Uterus (tissue), 2 donors: ENCODE measurements around the gene IL32.

ENCODE experiments used
- POLR2A ChIP-seq, 2 donors: fragments of 450-650 bp; IDR thresholded peaks; one replicate each; pipeline ENCODE4 v1.6.1; 2016; ENCODE audit warnings: antibody characterized with exemption in 2 of 2, mild to moderate bottlenecking in 1 of 2, moderate library complexity in 1 of 2
- TF ChIP-seq, protein P1 (sequence below), 4 experiments: fragments of 200-600 bp in 2 of 4; fragments of 450-650 bp in 2 of 4; sonication (generic) in 2 of 4; IDR thresholded peaks; one replicate each; pipeline ENCODE4 v1.5.1; 2016 to 2019; ENCODE audit warnings: antibody characterized with exemption in 4 of 4, mild to moderate bottlenecking in 2 of 4, moderate library complexity in 1 of 4

DNA sequence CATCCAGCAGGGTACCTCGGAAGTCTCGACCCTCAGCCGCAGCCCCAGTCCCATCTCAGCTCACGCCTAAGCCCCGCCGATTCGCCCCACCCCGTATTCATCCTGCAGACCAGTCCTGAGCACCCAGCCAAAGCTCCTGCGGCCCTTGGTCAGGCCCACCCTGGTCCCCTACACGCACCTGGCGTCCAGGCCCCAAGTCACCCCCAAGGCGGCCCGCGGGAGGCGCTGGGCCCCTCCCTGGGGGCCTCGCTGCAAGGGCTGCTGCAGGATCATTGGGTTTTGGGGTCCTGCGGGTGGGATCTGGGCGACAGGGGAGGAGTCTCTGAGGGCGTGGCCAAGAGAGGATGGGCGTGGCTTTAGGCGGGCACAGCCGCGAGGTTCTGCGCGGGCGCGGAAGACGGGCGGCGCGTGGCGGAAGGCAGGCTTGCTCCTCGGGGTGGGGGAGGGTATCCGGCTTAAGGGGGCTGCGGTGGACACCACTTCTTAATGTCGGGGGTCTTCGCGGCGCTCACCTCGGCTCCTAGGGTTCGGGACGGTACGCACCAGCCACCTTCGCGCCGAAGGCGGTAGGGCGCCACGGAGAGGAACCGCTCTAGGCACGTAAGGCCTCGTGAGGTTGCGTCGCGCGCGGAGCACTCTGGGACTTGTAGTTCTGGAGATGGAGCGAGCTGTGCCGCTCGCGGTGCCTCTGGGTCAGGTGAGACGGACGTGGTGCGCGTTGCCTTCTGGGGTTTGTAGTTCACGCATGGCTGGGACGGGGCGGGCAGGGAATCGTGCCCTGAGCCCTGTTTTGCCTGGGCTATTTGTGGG is 41.6 kb upstream of the IL32 start, which contains the start of the genes HCFC1R1 and THOC6:
- peak; percentile 59 to 82 for TF ChIP-seq POLR2A (IDR thresholded peaks at IDR 0.05)
- TF ChIP-seq, protein P1, sequence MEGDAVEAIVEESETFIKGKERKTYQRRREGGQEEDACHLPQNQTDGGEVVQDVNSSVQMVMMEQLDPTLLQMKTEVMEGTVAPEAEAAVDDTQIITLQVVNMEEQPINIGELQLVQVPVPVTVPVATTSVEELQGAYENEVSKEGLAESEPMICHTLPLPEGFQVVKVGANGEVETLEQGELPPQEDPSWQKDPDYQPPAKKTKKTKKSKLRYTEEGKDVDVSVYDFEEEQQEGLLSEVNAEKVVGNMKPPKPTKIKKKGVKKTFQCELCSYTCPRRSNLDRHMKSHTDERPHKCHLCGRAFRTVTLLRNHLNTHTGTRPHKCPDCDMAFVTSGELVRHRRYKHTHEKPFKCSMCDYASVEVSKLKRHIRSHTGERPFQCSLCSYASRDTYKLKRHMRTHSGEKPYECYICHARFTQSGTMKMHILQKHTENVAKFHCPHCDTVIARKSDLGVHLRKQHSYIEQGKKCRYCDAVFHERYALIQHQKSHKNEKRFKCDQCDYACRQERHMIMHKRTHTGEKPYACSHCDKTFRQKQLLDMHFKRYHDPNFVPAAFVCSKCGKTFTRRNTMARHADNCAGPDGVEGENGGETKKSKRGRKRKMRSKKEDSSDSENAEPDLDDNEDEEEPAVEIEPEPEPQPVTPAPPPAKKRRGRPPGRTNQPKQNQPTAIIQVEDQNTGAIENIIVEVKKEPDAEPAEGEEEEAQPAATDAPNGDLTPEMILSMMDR (IDR thresholded peaks at IDR 0.05): peak in 3 of 4 experiments; percentile 6 to 34 (median 16)
